Activated naive CD8-positive, alpha-beta T cell treated with anti-CD3 and anti-CD28 coated beads, Interleukin-2, amount 50 U/mL, for 24 hours (primary cell): Measurements from ENCODE around the gene CTSW.

ENCODE experiments used
- ATAC-seq: fragments of 150-1000 bp; cut with Tn5 transposase; one replicate; pipeline ENCODE4 v1.10.0; 2021
- DNase-seq: peaks from one replicate; pipeline ENCODE4 v3.0.0; 2021
- H3K27ac Mint-ChIP-seq: one replicate; pipeline ENCODE4 v1.8.0; 2021; ENCODE audit warnings: mild to moderate bottlenecking, mixed read lengths
- H3K27me3 Mint-ChIP-seq: one replicate; pipeline ENCODE4 v1.8.0; 2021; ENCODE audit warnings: mixed read lengths
- H3K36me3 Mint-ChIP-seq: one replicate; pipeline ENCODE4 v1.8.0; 2021; ENCODE audit warnings: low read depth, mixed read lengths
- H3K4me1 Mint-ChIP-seq: one replicate; pipeline ENCODE4 v1.8.0; 2021; ENCODE audit warnings: mixed read lengths
- H3K4me3 Mint-ChIP-seq: one replicate; pipeline ENCODE4 v1.8.0; 2021; ENCODE audit warnings: mild to moderate bottlenecking, moderate library complexity, mixed read lengths
- H3K9me3 Mint-ChIP-seq: one replicate; pipeline ENCODE4 v1.8.0; 2021; ENCODE audit warnings: mixed read lengths

Gene CTSW

GRCh38 chr11:65894034-65894591, 14.5 kb downstream of the CTSW start:
- peak; percentile 46 for DNase-seq
- Mint-ChIP-seq H3K27ac (peak overlapping the region; percentile 84), H3K4me1 (peaks cover 77% of the 10 kb centered on the region), H3K36me3 (peaks cover 47% of the 10 kb centered on the region), H3K27me3 (no peaks in the 10 kb centered on the region), H3K4me3 (peak overlapping the region; percentile 98), H3K9me3 (no peaks in the 10 kb centered on the region)
- no peak for ATAC-seq

GRCh38 chr11:65895482-65895981, 15.9 kb downstream of the CTSW start:
- Mint-ChIP-seq H3K36me3 (peaks cover 47% of the 10 kb centered on the region), H3K27ac (peak overlapping the region; percentile 76), H3K27me3 (peaks cover under 1% of the 10 kb centered on the region), H3K4me1 (peaks cover 65% of the 10 kb centered on the region), H3K9me3 (no peaks in the 10 kb centered on the region), H3K4me3 (peak overlapping the region; percentile 41)
- ATAC-seq (no peak), DNase-seq (peak; percentile 2)

- Mint-ChIP-seq H3K27ac (peak overlapping the region; percentile 76), H3K36me3 (peaks cover 47% of the 10 kb centered on the region), H3K4me1 (peaks cover 67% of the 10 kb centered on the region), H3K4me3 (peak overlapping the region; percentile 68), H3K9me3 (no peaks in the 10 kb centered on the region), H3K27me3 (peaks cover 2% of the 10 kb centered on the region)
- DNase-seq, result peak; percentile 3
- ATAC-seq, result no peak
Measured at GRCh38 chr11:65896034-65896999, 16.7 kb downstream of the CTSW start.

- Mint-ChIP-seq H3K4me1 (peaks cover 68% of the 10 kb centered on the region), H3K27ac (peak overlapping the region; percentile 73), H3K27me3 (peaks cover 2% of the 10 kb centered on the region), H3K9me3 (no peaks in the 10 kb centered on the region), H3K36me3 (peaks cover 45% of the 10 kb centered on the region), H3K4me3 (peak overlapping the region; percentile 68)
- DNase-seq, result no peak
- no peak for ATAC-seq
Measured at GRCh38 chr11:65897020-65897471, 17.4 kb downstream of the CTSW start.

GRCh38 chr11:65898656-65899355, 19.2 kb downstream of the CTSW start:
- Mint-ChIP-seq H3K27ac (peak overlapping the region; percentile 75), H3K4me1 (peaks cover 55% of the 10 kb centered on the region), H3K4me3 (peak overlapping the region; percentile 88), H3K27me3 (peaks cover 3% of the 10 kb centered on the region), H3K9me3 (no peaks in the 10 kb centered on the region), H3K36me3 (peaks cover 35% of the 10 kb centered on the region)
- DNase-seq (no peak), ATAC-seq (no peak)

- ATAC-seq, result peak; percentile 48
- peak; percentile 85 for DNase-seq
- peaks cover 31% of the 10 kb centered on the region for H3K36me3 Mint-ChIP-seq
- peaks cover 49% of the 10 kb centered on the region for H3K4me1 Mint-ChIP-seq
- H3K9me3 Mint-ChIP-seq, result no peaks in the 10 kb centered on the region
- H3K27me3 Mint-ChIP-seq, result peaks cover 6% of the 10 kb centered on the region
- H3K27ac Mint-ChIP-seq, result peak overlapping the region; percentile 82
- peak overlapping the region; percentile 88 for H3K4me3 Mint-ChIP-seq
Measured at GRCh38 chr11:65899356-65900124, 19.9 kb downstream of the CTSW start.

- H3K4me1 Mint-ChIP-seq, result peaks cover 44% of the 10 kb centered on the region
- H3K27me3 Mint-ChIP-seq, result peaks cover 6% of the 10 kb centered on the region
- DNase-seq (peak; percentile 95), ATAC-seq (peak; percentile 90)
- H3K36me3 Mint-ChIP-seq, result peaks cover 29% of the 10 kb centered on the region
- H3K9me3 Mint-ChIP-seq, result no peaks in the 10 kb centered on the region
- peak within 1 kb of the TSS; percentile 82 for H3K27ac Mint-ChIP-seq
- H3K4me3 Mint-ChIP-seq, result peak within 1 kb of the TSS; percentile 88
Measured at GRCh38 chr11:65900125-65900898, 20.7 kb downstream of the CTSW start, which contains the start of gene FOSL1. FOSL1 (minus strand) TSS chr11:65900388; CDS start chr11:65900339, 49 bp downstream.

GRCh38 chr11:65900899-65901180, 21.2 kb downstream of the CTSW start:
- H3K36me3 Mint-ChIP-seq, result peaks cover 23% of the 10 kb centered on the region
- no peaks in the 10 kb centered on the region for H3K9me3 Mint-ChIP-seq
- peaks cover 6% of the 10 kb centered on the region for H3K27me3 Mint-ChIP-seq
- ATAC-seq, result no peak
- DNase-seq, result no peak
- peaks cover 39% of the 10 kb centered on the region for H3K4me1 Mint-ChIP-seq
- H3K27ac Mint-ChIP-seq, result peak overlapping the region; percentile 73
- peak overlapping the region; percentile 51 for H3K4me3 Mint-ChIP-seq

GRCh38 chr11:65903068-65903481, 23.4 kb downstream of the CTSW start:
- DNase-seq (no peak), ATAC-seq (no peak)
- Mint-ChIP-seq H3K27me3 (peaks cover 8% of the 10 kb centered on the region), H3K27ac (no peak overlapping the region), H3K4me3 (no peak overlapping the region), H3K36me3 (peaks cover 7% of the 10 kb centered on the region), H3K9me3 (no peaks in the 10 kb centered on the region), H3K4me1 (peaks cover 20% of the 10 kb centered on the region)

- no peaks in the 10 kb centered on the region for H3K9me3 Mint-ChIP-seq
- no peak overlapping the region for H3K4me3 Mint-ChIP-seq
- no peak for ATAC-seq
- peaks cover 14% of the 10 kb centered on the region for H3K4me1 Mint-ChIP-seq
- peaks cover 8% of the 10 kb centered on the region for H3K27me3 Mint-ChIP-seq
- H3K27ac Mint-ChIP-seq, result no peak overlapping the region
- no peak for DNase-seq
- peaks cover 3% of the 10 kb centered on the region for H3K36me3 Mint-ChIP-seq
Measured at GRCh38 chr11:65903715-65904114, 24.1 kb downstream of the CTSW start.

- H3K27me3 Mint-ChIP-seq, result peaks cover 6% of the 10 kb centered on the region
Measured at GRCh38 chr11:65906602-65907001, 27.0 kb downstream of the CTSW start.

GRCh38 chr11:65907878-65908277, 28.2 kb downstream of the CTSW start:
- Mint-ChIP-seq H3K4me3 (no peak overlapping the region), H3K36me3 (no peaks in the 10 kb centered on the region), H3K27me3 (peaks cover 6% of the 10 kb centered on the region), H3K9me3 (no peaks in the 10 kb centered on the region), H3K4me1 (peaks cover 12% of the 10 kb centered on the region), H3K27ac (no peak overlapping the region)
- ATAC-seq (no peak), DNase-seq (no peak)

More at GRCh38 chr11:65906602-65907001, 27.0 kb downstream of the CTSW start:
- H3K9me3 Mint-ChIP-seq, result no peaks in the 10 kb centered on the region
- no peak overlapping the region for H3K27ac Mint-ChIP-seq
- H3K4me3 Mint-ChIP-seq, result no peak overlapping the region
- H3K4me1 Mint-ChIP-seq, result peaks cover 14% of the 10 kb centered on the region
- DNase-seq, result no peak
- peak; percentile 39 for ATAC-seq
- no peaks in the 10 kb centered on the region for H3K36me3 Mint-ChIP-seq
